H1 (cell line): ENCODE results near the gene SAFB2.

Experiments used
- CHD2 ChIP-seq: IDR thresholded peaks from 2 replicates; pipeline ENCODE4 v1.6.1; 2012; ENCODE audit warnings: low read length, improper control_type of control experiment
- EP300 ChIP-seq, 2 experiments: IDR thresholded peaks; 1 replicate in 1 of 2; 2 replicates in 1 of 2; pipeline ENCODE4 v1.6.1; 2011 to 2012; ENCODE audit warnings: low read depth in 2 of 2, low read length in 2 of 2, mild to moderate bottlenecking in 2 of 2, borderline replicate concordance in 1 of 2, inconsistent platforms in 1 of 2, moderate library complexity in 1 of 2
- EZH2 ChIP-seq: fragments of 200-600 bp; sonication (generic); IDR thresholded peaks from 2 replicates; pipeline ENCODE4 v1.7.1; 2012; ENCODE audit warnings: low read depth, mild to moderate bottlenecking, moderate library complexity, low read length, inconsistent platforms; ENCODE audit not compliant: severe bottlenecking
- POLR2A ChIP-seq, 2 experiments: IDR thresholded peaks; 1 replicate in 1 of 2; 2 replicates in 1 of 2; pipeline ENCODE4 v1.6.1; 2011; ENCODE audit warnings: low read depth in 2 of 2, low read length in 2 of 2, mild to moderate bottlenecking in 2 of 2; ENCODE audit errors: control extremely low read depth in 1 of 2
- POLR2AphosphoS5 ChIP-seq: IDR thresholded peaks from 2 replicates; pipeline ENCODE4 v1.6.1; 2011; ENCODE audit warnings: low read depth, low read length
- RNF2 ChIP-seq: fragments of 200-900, 300-1000 bp; sonication (generic); IDR thresholded peaks from 2 replicates; pipeline ENCODE4 v1.7.1; 2016; ENCODE audit warnings: borderline replicate concordance, low read depth, mild to moderate bottlenecking, antibody characterized with exemption, low read length; ENCODE audit not compliant: poor library complexity, severe bottlenecking; ENCODE audit errors: missing control alignments
- SUZ12 ChIP-seq: fragments of 200-600 bp; sonication (generic); IDR thresholded peaks from 2 replicates; pipeline ENCODE4 v1.6.1; 2012; ENCODE audit warnings: mild to moderate bottlenecking, inconsistent platforms, low read length, moderate library complexity, mixed read lengths
- TF ChIP-seq, protein P1 (sequence below), 3 experiments: IDR thresholded peaks; 1 replicate in 2 of 3; 2 replicates in 1 of 3; pipeline versions ENCODE4 v1.5.1 to v1.6.1; 2011; ENCODE audit warnings: low read length in 3 of 3, mild to moderate bottlenecking in 3 of 3, inconsistent platforms in 2 of 3, low read depth in 1 of 3, moderate library complexity in 1 of 3; ENCODE audit not compliant: insufficient read depth in 1 of 3; ENCODE audit errors: control extremely low read depth in 1 of 3
- TF ChIP-seq, protein P2 (sequence below): fragments of 300-600 bp; sonication (generic); IDR thresholded peaks from 2 replicates; pipeline ENCODE4 v1.7.1; 2012; ENCODE audit warnings: low read length, moderate library complexity, mild to moderate bottlenecking, inconsistent platforms; ENCODE audit not compliant: insufficient replicate concordance
- TF ChIP-seq, protein P3 (sequence below): IDR thresholded peaks from 2 replicates; pipeline ENCODE4 v1.6.1; 2012; ENCODE audit warnings: inconsistent platforms

DNA sequence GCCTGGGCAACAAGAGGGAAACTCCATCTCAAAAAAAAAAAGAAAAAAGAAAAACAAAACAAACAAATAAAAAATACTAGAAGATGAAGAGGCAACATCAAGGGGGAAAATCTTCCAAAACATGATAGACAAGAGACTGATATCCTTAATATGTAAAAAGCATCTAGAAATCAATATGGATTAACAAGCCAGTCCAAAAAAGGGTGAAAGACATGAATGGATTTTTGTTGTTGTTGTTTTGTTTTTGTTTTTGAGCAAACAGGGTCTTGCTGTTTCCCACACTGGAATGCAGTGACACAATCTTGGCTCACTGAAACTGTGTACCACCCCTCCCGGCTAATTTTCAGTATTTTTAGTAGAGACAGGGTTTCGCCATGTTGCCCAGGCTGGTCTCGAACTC, 50.8 kb downstream of the SAFB2 start:
- no peak for TF ChIP-seq POLR2AphosphoS5
- no peak for TF ChIP-seq POLR2A (IDR thresholded peaks at IDR 0.05; ENCODE audit: control extremely low read depth in 1 of 2, low read depth in 2 of 2, low read length in 2 of 2)
- TF ChIP-seq, protein P1, sequence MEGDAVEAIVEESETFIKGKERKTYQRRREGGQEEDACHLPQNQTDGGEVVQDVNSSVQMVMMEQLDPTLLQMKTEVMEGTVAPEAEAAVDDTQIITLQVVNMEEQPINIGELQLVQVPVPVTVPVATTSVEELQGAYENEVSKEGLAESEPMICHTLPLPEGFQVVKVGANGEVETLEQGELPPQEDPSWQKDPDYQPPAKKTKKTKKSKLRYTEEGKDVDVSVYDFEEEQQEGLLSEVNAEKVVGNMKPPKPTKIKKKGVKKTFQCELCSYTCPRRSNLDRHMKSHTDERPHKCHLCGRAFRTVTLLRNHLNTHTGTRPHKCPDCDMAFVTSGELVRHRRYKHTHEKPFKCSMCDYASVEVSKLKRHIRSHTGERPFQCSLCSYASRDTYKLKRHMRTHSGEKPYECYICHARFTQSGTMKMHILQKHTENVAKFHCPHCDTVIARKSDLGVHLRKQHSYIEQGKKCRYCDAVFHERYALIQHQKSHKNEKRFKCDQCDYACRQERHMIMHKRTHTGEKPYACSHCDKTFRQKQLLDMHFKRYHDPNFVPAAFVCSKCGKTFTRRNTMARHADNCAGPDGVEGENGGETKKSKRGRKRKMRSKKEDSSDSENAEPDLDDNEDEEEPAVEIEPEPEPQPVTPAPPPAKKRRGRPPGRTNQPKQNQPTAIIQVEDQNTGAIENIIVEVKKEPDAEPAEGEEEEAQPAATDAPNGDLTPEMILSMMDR (IDR thresholded peaks at IDR 0.05; ENCODE audit: control extremely low read depth in 1 of 3, insufficient read depth in 1 of 3, low read depth in 1 of 3, low read length in 3 of 3): no peak
- no peak for TF ChIP-seq EZH2
- no peak for TF ChIP-seq CHD2
- TF ChIP-seq SUZ12: no peak
- TF ChIP-seq EP300 (IDR thresholded peaks at IDR 0.05; ENCODE audit: borderline replicate concordance in 1 of 2, low read depth in 2 of 2, low read length in 2 of 2): no peak
- TF ChIP-seq, protein P2, sequence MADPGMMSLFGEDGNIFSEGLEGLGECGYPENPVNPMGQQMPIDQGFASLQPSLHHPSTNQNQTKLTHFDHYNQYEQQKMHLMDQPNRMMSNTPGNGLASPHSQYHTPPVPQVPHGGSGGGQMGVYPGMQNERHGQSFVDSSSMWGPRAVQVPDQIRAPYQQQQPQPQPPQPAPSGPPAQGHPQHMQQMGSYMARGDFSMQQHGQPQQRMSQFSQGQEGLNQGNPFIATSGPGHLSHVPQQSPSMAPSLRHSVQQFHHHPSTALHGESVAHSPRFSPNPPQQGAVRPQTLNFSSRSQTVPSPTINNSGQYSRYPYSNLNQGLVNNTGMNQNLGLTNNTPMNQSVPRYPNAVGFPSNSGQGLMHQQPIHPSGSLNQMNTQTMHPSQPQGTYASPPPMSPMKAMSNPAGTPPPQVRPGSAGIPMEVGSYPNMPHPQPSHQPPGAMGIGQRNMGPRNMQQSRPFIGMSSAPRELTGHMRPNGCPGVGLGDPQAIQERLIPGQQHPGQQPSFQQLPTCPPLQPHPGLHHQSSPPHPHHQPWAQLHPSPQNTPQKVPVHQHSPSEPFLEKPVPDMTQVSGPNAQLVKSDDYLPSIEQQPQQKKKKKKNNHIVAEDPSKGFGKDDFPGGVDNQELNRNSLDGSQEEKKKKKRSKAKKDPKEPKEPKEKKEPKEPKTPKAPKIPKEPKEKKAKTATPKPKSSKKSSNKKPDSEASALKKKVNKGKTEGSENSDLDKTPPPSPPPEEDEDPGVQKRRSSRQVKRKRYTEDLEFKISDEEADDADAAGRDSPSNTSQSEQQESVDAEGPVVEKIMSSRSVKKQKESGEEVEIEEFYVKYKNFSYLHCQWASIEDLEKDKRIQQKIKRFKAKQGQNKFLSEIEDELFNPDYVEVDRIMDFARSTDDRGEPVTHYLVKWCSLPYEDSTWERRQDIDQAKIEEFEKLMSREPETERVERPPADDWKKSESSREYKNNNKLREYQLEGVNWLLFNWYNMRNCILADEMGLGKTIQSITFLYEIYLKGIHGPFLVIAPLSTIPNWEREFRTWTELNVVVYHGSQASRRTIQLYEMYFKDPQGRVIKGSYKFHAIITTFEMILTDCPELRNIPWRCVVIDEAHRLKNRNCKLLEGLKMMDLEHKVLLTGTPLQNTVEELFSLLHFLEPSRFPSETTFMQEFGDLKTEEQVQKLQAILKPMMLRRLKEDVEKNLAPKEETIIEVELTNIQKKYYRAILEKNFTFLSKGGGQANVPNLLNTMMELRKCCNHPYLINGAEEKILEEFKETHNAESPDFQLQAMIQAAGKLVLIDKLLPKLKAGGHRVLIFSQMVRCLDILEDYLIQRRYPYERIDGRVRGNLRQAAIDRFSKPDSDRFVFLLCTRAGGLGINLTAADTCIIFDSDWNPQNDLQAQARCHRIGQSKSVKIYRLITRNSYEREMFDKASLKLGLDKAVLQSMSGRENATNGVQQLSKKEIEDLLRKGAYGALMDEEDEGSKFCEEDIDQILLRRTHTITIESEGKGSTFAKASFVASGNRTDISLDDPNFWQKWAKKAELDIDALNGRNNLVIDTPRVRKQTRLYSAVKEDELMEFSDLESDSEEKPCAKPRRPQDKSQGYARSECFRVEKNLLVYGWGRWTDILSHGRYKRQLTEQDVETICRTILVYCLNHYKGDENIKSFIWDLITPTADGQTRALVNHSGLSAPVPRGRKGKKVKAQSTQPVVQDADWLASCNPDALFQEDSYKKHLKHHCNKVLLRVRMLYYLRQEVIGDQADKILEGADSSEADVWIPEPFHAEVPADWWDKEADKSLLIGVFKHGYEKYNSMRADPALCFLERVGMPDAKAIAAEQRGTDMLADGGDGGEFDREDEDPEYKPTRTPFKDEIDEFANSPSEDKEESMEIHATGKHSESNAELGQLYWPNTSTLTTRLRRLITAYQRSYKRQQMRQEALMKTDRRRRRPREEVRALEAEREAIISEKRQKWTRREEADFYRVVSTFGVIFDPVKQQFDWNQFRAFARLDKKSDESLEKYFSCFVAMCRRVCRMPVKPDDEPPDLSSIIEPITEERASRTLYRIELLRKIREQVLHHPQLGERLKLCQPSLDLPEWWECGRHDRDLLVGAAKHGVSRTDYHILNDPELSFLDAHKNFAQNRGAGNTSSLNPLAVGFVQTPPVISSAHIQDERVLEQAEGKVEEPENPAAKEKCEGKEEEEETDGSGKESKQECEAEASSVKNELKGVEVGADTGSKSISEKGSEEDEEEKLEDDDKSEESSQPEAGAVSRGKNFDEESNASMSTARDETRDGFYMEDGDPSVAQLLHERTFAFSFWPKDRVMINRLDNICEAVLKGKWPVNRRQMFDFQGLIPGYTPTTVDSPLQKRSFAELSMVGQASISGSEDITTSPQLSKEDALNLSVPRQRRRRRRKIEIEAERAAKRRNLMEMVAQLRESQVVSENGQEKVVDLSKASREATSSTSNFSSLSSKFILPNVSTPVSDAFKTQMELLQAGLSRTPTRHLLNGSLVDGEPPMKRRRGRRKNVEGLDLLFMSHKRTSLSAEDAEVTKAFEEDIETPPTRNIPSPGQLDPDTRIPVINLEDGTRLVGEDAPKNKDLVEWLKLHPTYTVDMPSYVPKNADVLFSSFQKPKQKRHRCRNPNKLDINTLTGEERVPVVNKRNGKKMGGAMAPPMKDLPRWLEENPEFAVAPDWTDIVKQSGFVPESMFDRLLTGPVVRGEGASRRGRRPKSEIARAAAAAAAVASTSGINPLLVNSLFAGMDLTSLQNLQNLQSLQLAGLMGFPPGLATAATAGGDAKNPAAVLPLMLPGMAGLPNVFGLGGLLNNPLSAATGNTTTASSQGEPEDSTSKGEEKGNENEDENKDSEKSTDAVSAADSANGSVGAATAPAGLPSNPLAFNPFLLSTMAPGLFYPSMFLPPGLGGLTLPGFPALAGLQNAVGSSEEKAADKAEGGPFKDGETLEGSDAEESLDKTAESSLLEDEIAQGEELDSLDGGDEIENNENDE: no peak
- TF ChIP-seq, protein P3, sequence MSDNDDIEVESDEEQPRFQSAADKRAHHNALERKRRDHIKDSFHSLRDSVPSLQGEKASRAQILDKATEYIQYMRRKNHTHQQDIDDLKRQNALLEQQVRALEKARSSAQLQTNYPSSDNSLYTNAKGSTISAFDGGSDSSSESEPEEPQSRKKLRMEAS: no peak
- no peak for TF ChIP-seq RNF2
